HG03095 (cell line): Measurements from ENCODE around the gene MBIP.

Source experiments
- ATAC-seq: cut with Tn5 transposase; IDR thresholded peaks from one replicate; pipeline ENCODE4 v1.9.1; 2021; ENCODE audit warnings: moderate library complexity; ENCODE audit not compliant: unreplicated experiment

MBIP gene

DNA sequence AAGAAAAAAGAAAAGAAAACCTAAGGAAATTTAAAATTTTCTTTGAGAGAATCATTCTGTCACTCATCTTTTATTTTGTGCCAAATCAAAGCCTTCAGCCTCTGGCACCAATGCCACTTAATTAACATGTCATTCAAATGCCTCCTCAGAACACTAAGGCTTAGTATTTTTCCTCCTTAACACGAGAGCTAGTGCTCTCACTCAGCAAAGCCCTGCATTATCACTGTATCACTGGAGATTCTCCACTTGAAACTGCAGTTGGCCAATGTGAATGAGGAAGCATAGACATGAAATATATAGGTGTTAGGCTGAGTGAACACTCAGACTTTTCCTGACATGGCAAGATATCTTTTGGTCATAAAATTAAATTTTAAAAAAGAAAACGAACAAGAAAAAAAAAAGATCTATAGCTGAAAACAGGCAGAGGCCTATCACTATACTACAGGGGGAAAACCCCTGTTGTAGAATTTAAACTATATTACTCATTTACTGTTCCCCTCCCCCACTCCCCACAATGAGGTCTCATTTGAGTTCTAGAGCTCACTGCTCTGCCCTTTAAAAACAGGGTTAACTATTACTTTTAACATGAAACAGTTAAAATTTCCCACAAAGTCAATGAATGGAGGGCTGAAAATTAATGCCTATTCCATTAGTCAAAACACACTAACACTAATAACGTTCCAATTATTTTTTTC lies 5.1 kb downstream of the MBIP start:
- ATAC-seq, result peak; percentile 58

DNA sequence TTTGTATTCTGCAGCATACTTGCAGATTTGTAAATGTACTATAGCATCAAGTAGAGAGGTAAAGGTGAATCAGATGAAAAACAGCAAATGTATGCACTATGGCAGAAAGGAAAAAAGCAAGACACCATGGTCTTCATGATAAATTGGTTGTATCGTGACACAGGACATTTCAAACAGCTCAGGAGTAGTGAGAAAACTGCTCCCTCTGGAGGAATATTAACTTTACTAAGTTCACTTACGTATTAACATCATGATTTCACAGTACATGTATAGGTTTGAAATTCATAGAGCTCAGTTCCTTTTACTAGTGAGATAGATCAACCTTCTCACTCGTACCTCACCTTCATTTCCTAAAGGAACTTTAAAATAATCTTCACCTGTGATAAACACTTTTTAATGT lies 6.5 kb downstream of the MBIP start:
- ATAC-seq, result no peak

DNA sequence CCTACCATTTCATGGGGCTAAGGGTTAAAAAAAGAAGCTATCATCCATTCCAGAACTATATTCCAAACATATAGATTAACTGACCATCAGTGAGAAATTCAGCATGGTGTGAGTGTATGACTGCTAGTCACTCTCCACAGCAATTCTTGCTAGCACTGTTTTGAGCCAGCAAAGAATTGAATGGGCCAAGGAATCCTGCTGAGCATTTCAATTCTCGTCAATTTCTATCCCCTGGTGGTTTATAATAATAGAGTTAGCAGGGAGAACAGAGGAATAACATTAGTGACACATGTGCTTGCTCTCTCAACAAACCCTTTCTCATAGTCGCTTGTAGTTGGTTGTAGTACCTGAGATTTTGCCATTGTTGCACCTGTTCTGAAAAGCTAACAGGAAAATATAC lies 7.2 kb downstream of the MBIP start:
- no peak for ATAC-seq

DNA sequence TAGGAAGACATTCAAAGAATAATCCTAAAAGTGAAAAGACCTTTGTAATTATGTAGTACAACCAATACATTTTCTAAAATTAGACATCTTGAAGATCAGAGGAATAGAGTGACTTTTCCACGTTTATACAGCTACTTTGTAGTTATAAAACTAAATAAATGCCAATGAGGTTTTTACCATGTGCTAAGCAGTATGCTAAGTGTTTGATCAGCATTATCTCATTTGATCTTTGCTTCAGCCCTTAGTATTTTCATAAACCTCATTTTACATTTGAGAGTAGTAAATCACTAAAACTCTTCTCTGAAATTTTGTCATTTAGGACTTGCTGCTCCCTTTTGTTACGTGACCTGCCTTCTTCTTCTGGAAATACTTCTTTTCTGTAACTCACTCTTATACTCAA lies 13.6 kb downstream of the MBIP start:
- ATAC-seq, result no peak

DNA sequence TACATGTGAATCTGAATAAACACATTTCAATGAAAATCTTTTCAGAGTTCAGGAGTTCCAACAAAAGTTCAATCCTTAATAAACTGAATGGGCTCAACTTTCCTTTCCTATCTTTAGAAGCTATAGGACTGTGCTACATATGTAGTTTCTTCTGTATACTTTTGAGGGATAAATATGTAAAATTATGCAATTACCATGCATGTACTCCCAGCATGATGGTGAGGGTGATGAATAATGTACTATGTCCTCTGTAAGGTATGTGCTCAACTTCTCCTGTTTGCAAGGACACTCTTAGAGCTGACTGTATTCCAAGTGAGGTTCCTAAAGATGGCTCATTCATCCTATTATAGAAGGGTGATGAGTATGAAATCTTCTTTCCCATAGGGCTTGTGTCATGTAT lies 15.5 kb downstream of the MBIP start:
- ATAC-seq, result no peak

DNA sequence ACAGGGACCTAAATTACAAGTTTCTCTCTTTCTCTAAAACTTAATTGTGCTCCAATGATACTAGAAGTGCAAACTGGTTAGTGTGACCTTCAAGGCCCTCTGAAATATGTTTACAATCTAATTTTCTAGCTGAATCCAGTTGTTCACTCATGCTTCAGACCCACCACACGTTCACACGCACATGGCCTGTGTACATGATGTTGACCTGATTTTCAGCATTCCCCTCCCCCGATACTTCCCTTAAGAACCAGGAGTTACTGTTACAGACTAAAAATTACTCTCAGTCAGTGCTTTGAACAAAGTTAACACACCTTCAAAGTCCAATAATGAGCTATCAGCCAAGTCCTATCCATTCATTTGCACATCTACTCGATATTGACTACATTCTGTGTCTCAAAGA lies 16.5 kb downstream of the MBIP start:
- no peak for ATAC-seq

DNA sequence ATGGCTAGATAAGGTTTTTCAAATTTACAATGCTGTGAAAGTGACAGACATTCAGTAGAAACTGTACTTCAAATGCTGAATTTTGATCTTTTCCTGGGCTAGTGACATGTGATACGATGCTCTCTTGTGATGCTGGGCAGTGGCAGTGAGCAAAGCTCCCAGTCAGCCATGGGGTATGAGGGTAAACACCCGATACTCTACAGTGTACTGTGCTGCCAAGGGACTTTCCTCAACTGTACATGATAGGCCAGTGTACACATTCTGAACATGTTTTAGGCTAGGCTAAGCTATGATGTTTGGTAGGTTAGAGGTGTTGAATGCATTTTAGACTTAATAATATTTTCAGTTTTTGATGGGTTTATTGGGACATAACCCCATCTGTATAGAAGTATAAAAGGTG lies 17.6 kb downstream of the MBIP start:
- no peak for ATAC-seq

DNA sequence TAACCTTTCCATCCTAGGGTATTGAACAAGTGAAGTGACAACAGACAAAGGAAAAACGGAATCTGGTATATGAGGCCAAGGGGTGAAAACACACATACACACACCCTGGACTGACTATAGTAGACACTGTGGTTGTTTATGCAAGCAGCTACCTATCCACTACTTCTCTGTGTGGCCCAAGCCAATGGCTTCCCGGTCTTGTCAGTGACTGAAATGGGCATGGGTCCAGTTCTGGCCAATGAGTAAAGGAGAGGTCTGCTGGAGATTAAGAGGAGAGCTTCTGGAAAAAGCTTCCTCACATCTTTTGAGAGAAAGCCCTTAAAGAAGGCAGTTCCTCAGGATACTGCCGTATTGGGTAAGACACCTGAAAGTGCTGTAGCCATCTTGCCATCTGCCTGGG lies 19.3 kb downstream of the MBIP start:
- no peak for ATAC-seq

DNA sequence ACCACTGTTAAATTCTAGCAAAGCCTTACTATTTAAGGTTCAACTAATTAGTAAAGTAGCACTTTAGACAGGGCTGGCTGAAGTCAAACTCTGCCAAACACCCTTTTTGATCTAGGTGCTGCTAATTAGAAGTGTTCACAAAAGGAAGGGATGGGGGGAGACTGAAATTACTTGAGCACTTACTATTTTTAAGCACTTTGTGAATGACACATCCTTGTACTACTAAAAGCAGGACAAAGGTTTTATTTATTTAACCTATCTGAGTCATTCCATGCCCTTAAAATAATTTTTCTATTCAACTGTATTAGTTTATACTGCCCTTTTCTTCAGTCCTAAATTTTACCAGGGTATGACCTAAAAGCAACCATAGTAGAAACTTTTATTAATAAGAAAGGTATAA lies 20.1 kb downstream of the MBIP start:
- no peak for ATAC-seq

DNA sequence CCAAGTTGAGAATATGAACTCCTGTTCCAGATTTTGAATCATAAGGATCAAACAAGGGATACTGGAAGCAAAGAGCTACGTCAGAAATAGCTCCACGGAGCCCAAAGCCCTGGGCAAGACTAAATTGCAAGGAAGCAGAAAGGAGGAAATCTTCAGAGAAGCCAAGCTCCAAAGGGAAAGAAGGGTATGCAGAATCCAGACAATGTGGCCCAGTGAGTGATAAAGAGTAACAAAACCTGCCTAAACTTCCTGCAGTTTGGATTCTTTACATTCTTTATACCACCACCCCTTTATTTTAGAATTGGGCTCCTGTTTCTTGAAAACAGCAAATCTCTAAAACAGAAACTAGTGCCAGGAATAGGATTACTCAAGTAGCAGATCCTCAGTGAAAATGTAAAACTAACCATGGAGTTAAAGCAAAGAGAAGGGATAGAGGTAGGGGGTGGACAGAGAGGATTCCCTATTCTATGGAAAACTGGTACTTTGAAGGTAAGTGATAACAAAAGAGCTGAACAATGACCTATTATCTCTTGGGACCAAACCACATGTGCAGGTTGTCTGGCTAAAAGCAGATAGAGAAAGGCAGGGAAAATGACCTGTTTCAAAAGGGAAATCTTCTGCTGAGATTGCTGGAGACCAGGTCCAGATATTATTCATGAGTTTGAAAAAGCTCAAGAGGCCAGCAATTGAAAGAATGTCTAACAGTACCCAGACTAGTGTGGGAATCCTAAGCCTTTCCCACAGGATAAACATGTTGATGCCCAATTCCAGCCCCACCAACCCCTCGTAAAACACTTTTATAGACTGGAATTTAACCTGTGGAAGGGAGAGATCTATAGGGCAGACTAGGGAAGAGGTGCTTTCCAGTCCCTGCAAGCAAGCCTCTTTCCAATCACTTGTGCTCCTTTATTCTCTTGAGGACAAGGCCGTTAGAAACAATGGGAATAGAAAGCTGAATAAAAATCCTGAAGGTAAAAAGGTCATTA lies 24.5 kb downstream of the MBIP start:
- no peak for ATAC-seq

DNA sequence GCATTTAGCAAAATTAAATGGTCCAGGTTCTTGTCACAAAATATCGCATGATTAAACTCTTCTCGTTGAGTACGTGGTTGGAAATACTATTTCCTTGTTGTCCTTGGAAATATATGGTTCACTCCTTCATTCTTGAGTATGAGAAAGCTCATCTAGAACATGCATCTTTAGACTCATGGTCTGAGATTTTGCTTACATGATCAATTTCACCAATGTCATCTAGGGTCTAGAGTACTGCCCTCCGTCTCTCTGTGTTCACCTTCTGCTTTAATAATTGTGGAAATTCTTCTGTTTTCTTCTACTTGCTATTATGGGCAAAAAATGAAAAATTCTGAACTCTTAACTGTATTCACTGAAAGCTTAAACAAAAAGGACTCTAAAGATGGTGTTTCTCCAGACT lies 25.9 kb downstream of the MBIP start:
- ATAC-seq, result no peak

DNA sequence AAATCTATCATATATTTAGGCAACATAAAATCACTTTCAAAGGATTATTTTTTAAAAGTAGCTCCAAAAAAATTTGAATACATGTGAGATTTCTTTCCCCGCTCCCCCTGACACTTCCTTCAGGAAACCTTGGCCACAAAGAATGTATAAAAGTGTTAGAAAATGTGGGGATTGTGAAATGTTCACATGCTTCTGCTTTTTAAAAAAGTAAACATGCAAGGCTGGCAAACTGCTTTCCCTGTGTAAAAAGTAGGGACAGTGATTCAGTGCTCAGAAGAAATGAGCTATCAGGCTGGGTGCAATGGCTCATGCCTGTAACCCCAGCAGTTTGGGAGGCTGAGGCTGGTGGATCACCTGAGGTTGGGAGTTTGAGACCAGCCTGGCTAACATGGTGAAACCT lies 26.6 kb downstream of the MBIP start:
- ATAC-seq, result no peak

DNA sequence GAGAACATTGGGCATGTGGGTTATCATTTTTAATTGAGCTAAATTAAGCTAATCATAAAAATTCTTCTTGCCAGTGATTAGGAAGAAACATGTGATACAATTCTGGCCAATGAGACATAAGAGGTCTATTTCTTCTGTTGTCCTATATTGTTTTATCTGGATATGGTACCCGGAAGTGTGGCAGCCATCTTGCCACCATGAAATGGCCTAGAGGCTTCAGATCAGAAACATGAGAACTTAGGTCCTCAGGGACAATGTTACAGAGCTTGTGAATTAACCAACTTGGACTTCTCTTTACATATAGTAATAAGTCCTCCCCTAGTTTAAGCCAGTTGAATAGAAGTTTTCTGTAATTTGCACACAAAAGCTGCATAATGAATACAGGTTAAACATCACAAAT lies 30.5 kb downstream of the MBIP start:
- ATAC-seq, result no peak

DNA sequence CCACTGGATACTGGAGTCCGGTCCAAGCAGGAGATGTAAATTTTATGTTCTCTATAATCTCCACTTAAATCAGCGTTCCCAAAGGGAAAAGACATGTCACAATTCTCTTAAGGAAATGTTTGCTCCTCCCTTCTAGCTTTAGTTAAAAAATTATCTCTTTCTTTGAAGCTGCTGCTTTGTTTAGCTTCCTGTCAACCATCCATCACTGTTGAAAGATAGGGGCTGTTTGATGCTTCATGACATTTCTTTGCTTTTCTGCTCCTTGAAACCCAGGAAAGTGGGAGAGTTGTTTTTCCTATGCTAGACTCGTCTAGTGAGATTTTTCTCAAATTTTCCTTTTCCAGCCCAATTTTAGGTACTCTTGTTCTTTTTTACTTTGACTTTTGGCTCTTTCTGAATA lies 31.9 kb downstream of the MBIP start:
- ATAC-seq, result no peak

DNA sequence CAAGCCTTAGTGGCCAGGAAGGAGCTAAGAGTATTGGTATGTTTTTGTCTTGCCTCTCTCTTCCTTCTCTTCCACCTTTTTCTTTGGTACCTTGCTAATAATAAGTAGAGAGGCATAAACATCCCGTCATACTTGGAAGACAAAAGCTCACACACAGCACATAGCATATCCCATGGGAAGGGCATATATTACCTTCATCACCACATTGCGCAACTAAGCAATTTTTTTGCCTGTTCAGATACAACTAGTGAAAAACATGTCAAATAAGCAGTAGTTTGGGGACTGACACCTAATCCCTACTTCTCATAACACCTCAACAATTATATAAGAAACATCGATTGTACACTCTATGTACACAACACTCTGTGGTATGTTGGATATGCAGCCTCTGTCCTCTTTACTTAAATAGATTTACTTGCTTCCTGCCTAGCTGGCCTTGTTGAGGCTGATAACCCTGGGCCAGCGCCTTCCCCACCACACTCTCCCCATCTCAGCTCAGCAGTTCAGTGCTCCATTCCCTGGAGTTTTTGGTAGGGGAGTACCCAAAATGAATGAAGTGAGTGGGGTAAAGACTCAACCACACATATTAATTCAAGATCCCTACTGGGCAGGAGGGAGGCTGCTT lies 35.4 kb downstream of the MBIP start:
- ATAC-seq, result no peak

DNA sequence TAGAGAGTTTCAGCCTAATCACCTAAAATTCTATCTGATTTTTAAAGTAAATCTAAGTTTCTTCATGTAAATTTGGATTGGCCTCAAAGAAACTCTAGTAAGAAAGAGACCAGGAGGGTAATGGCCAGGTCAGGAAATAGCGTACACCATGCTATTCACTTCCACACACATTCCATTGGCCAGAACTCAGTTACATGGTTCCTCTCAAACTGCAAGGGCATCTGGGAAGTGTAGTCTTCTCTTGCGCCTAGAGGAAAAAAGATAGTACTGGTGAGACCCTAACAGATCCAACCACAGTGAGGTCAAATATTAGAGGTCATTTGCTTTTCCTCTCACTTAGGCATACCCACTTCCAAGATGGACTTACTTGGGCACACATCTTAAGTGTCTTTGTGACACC lies 39.1 kb downstream of the MBIP start:
- no peak for ATAC-seq

DNA sequence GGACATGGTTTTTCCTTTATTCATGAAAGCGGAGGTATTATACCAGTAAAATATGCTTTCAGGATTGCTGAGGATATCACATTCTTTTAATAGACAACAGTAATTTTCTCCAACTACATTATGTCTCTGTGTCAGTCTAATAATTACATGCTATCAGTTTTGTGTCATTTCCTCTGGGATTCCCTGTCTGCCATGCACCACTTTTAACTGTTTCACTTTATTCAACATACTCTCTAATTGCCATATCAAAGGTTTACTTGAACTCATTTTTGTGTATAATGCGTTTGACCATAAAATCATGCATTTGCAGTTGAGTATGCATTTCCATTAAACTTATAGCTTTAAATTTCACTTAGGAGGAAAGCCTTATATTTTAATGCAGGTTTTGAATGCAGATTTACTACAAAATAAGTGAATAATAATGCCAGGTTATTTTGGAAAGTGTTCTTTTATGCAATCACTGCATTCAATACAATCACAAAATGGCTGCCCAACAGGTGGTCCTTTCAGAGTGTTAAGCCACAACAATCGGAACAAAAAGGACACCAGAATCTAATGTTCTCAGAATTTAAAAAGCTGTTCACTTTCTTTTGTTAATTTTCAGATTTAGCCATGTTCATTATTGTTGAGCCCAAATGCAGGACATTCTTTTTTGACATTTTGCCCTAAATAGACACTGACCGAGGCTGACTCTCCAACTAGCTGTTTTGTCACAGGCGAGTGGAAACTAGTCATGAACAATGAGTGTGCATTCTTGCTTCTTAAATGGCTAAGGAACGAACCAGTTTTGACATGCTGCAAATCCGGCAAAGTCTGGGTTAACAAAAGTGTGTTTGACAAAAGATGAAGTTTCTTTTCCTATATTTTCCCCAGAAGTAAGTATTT lies 40.9 kb downstream of the MBIP start:
- ATAC-seq, result no peak

DNA sequence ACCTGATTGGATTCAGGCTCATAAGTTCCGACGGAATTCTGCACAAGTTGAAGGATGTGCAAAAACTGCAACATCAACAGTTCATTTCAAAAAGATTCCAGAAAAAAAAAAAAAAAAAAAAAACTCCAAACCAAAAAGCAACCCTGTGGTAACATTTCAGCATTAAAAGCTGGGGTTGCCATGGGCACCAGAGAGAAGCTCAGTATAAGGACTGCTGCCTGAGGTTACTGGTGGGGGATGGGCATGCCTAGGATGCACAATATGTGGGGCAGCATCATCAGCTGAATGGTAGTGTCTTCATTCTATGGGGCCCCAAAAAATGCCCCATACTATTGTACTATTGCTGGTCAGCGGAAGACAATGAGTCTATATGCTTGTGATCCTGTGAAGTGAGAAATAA lies 44.7 kb downstream of the MBIP start:
- no peak for ATAC-seq

DNA sequence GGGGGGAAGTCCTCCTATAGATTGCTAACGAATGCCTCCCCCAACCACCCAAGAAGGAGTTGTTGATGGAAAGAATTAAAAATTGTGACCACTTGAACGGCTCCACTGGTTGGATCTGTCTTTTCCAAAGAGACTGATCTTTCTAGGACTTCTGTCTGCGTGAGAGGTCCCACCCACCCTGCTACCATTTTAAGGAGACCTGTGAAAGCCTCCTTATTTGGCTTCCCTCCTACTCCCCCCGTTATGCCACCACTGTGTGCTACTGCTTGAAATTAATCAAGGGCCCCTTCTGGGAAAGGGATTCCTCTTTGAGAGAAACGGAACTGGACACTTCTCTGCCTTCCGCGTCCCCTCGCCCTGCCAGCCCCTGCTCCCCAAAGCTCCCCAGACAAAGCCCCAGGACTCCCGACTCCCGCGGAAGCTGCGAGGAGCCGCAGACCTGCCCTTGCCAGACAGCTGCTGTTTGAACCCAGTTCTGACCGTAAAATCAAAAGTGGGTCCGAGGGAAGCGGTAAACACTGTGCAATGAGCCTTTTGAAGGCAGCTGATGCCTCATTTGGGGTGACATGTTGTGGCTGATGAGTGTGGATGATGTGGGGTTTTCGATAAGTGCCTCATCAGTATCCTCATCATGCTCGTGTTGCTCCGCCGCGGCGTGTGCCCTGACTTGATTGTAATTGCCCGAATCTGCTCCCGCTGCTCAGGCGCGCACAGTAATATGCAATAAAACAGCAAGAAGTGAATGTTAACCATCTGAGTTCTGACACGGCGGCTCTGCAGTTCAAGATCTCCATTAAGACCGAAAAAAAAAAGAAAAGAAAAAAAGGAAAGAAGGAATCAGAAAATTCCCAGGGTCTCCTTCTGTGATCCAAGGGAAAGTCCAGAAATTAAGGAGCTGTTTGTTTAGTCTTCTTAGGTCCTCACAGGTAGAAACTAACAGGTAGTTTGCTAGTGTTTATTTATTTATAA lies 48.2 kb downstream of the MBIP start:
- no peak for ATAC-seq

DNA sequence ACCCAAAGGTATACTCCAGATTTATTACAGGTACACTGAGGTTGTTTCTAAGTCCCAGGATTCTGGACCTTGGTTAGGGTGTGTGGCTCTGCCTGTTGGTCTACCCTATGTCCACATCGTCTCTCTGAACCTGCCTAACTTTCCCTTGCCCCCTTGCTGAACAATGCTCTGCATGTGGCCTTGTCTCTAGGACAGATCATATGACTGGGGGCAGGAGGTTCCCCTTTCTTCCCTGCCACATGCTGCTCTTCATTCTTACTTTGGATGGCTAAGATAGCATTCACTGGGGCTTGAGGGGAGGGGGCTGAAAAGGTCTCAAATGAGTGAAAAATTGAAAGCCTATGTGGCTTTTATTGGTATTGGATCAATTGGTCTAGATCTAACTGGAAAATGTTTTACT lies 49.2 kb downstream of the MBIP start:
- ATAC-seq, result no peak
